H1 (cell line): ENCODE data around the gene AMPD3. TPM values are rescaled to one million over a fixed set of nuclear protein-coding genes. Genes with fewer than 3 reads are reported as not detected.

ENCODE experiments used
- CTCF ChIA-PET: fragments of 300-600 bp; sonication (Branson Sonifier 250); formaldehyde crosslinking; loops from one replicate; lab custom pipeline; 2021; ENCODE audit not compliant: partially characterized antibody; lab: Charles Lee
- POLR2A ChIA-PET: fragments of 300-600 bp; sonication (Branson Sonifier 250); formaldehyde crosslinking; loops from one replicate; lab custom pipeline; 2021; ENCODE audit warnings: inconsistent platforms; ENCODE audit not compliant: partially characterized antibody; lab: Charles Lee
- DNase-seq, 2 experiments: peaks; one replicate each; pipeline versions ENCODE4 v3.0.0 to v3.0.0-alpha.2; 2010 to 2022; ENCODE audit warnings: low spot score in 2 of 2, low read depth in 1 of 2, mixed read lengths in 1 of 2
- FAIRE-seq: peaks from 2 replicates; lab custom pipeline; 2011; peaks lifted over from hg19 to GRCh38; lab: Jason Lieb, UNC
- H2AFZ ChIP-seq: 2 replicates; pipeline ENCODE4 v1.8.1; 2012; ENCODE audit warnings: low read length, inconsistent platforms
- H2AK5ac ChIP-seq: 2 replicates; pipeline ENCODE4 v1.6.1; 2013; ENCODE audit warnings: low read depth, low read length
- H2BK120ac ChIP-seq: replicated peaks from 2 replicates; pipeline ENCODE3; 2013; ENCODE audit warnings: low read depth, low read length, inconsistent platforms
- H2BK12ac ChIP-seq: 2 replicates; pipeline ENCODE4 v1.6.1; 2013; ENCODE audit warnings: low read depth, low read length
- H2BK15ac ChIP-seq: 2 replicates; pipeline ENCODE4 v1.6.1; 2013; ENCODE audit warnings: low read length
- H2BK20ac ChIP-seq: 2 replicates; pipeline ENCODE4 v1.6.1; 2013; ENCODE audit warnings: low read length
- H2BK5ac ChIP-seq: 2 replicates; pipeline ENCODE4 v1.6.1; 2013; ENCODE audit warnings: low read depth, low read length
- H3K14ac ChIP-seq: 2 replicates; pipeline ENCODE4 v1.6.1; 2013; ENCODE audit warnings: inconsistent platforms; ENCODE audit not compliant: insufficient read length
- H3K18ac ChIP-seq: 2 replicates; pipeline ENCODE4 v1.6.1; 2013; ENCODE audit warnings: low read length; ENCODE audit errors: extremely low read depth
- H3K23ac ChIP-seq: 2 replicates; pipeline ENCODE4 v1.6.1; 2013; ENCODE audit warnings: inconsistent platforms; ENCODE audit not compliant: insufficient read length
- H3K23me2 ChIP-seq: 2 replicates; pipeline ENCODE4 v1.6.1; 2013; ENCODE audit warnings: low read depth, low read length
- H3K27ac ChIP-seq: 2 replicates; pipeline ENCODE4 v1.6.1; 2011; ENCODE audit warnings: low read depth, low read length, inconsistent platforms
- H3K27me3 ChIP-seq, 4 experiments: replicated peaks in 1 of 4; 1 replicate in 1 of 4; 2 replicates in 3 of 4; pipeline versions ENCODE4 v1.6.1 to v1.8.1; 2011 to 2013; ENCODE audit warnings: low read length in 3 of 4, mild to moderate bottlenecking in 3 of 4, inconsistent platforms in 2 of 4, mixed read lengths in 2 of 4, moderate library complexity in 1 of 4; ENCODE audit not compliant: control insufficient read depth in 3 of 4, insufficient read depth in 3 of 4; ENCODE audit errors: extremely low read depth in 1 of 4
- H3K36me3 ChIP-seq, 4 experiments: 2 replicates each; pipeline versions ENCODE4 v1.6.1 to v1.8.1; 2011 to 2013; ENCODE audit warnings: mild to moderate bottlenecking in 4 of 4, low read length in 3 of 4, moderate library complexity in 2 of 4, control low read depth in 1 of 4, inconsistent platforms in 1 of 4; ENCODE audit not compliant: insufficient read depth in 4 of 4, control insufficient read depth in 2 of 4
- H3K4ac ChIP-seq: replicated peaks from 2 replicates; pipeline ENCODE3; 2013; ENCODE audit warnings: low read length, low read depth, mixed read lengths, inconsistent platforms; ENCODE audit not compliant: insufficient read length
- H3K4me1 ChIP-seq, 4 experiments: replicated peaks in 1 of 4; 1 replicate in 1 of 4; 2 replicates in 3 of 4; pipeline versions ENCODE4 v1.6.1 to v1.8.1; 2011 to 2013; ENCODE audit warnings: low read length in 3 of 4, inconsistent platforms in 2 of 4, mixed read lengths in 1 of 4; ENCODE audit not compliant: insufficient read depth in 4 of 4, control insufficient read depth in 3 of 4
- H3K4me2 ChIP-seq, 2 experiments: 2 replicates each; pipeline versions ENCODE4 v1.6.1 to v1.8.1; 2011 to 2013; ENCODE audit warnings: low read depth in 2 of 2, low read length in 2 of 2, control low read depth in 1 of 2, inconsistent platforms in 1 of 2, mild to moderate bottlenecking in 1 of 2; ENCODE audit not compliant: insufficient read depth in 1 of 2
- H3K4me3 ChIP-seq, 4 experiments: fragments of 200-600, 300-600 bp in 1 of 4; sonication (generic), shearing (Covaris generic), sonication (Bioruptor Twin) in 1 of 4; 2 replicates each; pipeline versions ENCODE4 v1.5.1 to v1.8.1; 2011 to 2016; ENCODE audit warnings: low read length in 4 of 4, low read depth in 3 of 4, control low read depth in 2 of 4, inconsistent platforms in 2 of 4, mild to moderate bottlenecking in 2 of 4, mixed read lengths in 1 of 4, moderate library complexity in 1 of 4; ENCODE audit not compliant: insufficient read depth in 2 of 4; ENCODE audit errors: extremely low read depth in 1 of 4
- H3K56ac ChIP-seq: replicated peaks from 2 replicates; pipeline ENCODE3; 2013; ENCODE audit warnings: low read depth, mild to moderate bottlenecking, mixed read lengths, low read length, inconsistent platforms; ENCODE audit not compliant: insufficient read length
- H3K79me1 ChIP-seq: 2 replicates; pipeline ENCODE4 v1.6.1; 2013; ENCODE audit warnings: low read depth, low read length, control low read depth
- H3K79me2 ChIP-seq, 2 experiments: 2 replicates each; pipeline versions ENCODE4 v1.6.1 to v1.8.1; 2012 to 2013; ENCODE audit warnings: low read length in 2 of 2, mild to moderate bottlenecking in 2 of 2, inconsistent platforms in 1 of 2; ENCODE audit not compliant: insufficient read depth in 2 of 2, control insufficient read depth in 1 of 2
- H3K9ac ChIP-seq, 4 experiments: replicated peaks in 1 of 4; 1 replicate in 1 of 4; 2 replicates in 3 of 4; pipeline versions ENCODE4 v1.6.1 to v1.8.1; 2011 to 2013; ENCODE audit warnings: low read depth in 3 of 4, low read length in 3 of 4, control low read depth in 2 of 4, mild to moderate bottlenecking in 2 of 4, moderate library complexity in 2 of 4, inconsistent platforms in 1 of 4; ENCODE audit errors: extremely low read depth in 1 of 4
- H3K9me3 ChIP-seq, 2 experiments: 2 replicates each; pipeline versions ENCODE4 v1.6.1 to v1.8.1; 2012 to 2013; ENCODE audit warnings: mild to moderate bottlenecking in 2 of 2, moderate library complexity in 2 of 2, control low read depth in 1 of 2, inconsistent platforms in 1 of 2, low read depth in 1 of 2, low read length in 1 of 2, mixed read lengths in 1 of 2; ENCODE audit not compliant: insufficient read depth in 2 of 2
- H4K20me1 ChIP-seq, 2 experiments: replicated peaks in 1 of 2; 2 replicates each; pipeline versions ENCODE3 to v1.8.1; 2011 to 2013; ENCODE audit warnings: inconsistent platforms in 2 of 2, low read length in 2 of 2, mild to moderate bottlenecking in 1 of 2; ENCODE audit not compliant: insufficient read depth in 2 of 2, control insufficient read depth in 1 of 2
- H4K5ac ChIP-seq: 2 replicates; pipeline ENCODE4 v1.6.1; 2013; ENCODE audit warnings: low read length, low read depth, mixed read lengths, inconsistent platforms; ENCODE audit not compliant: insufficient read length
- H4K8ac ChIP-seq: 2 replicates; pipeline ENCODE4 v1.8.0; 2013; ENCODE audit warnings: mild to moderate bottlenecking, moderate library complexity, low read length, inconsistent platforms; ENCODE audit not compliant: insufficient read depth; ENCODE audit errors: extremely low read depth
- H4K91ac ChIP-seq: replicated peaks from 2 replicates; pipeline ENCODE3; 2013; ENCODE audit warnings: low read length, mixed read lengths, inconsistent platforms; ENCODE audit not compliant: insufficient read length
- ASH2L ChIP-seq: fragments of 200-600, 300-600 bp; sonication (generic); IDR thresholded peaks from one replicate; pipeline ENCODE4 v1.7.1; 2017; ENCODE audit warnings: low read length
- CEBPB ChIP-seq: IDR thresholded peaks from 2 replicates; pipeline ENCODE4 v1.6.1; 2012; ENCODE audit warnings: low read depth, low read length
- CHD1 ChIP-seq: IDR thresholded peaks from 2 replicates; pipeline ENCODE4 v1.6.1; 2012; ENCODE audit warnings: low read depth, low read length, improper control_type of control experiment
- EGR1 ChIP-seq: IDR thresholded peaks from 2 replicates; pipeline ENCODE4 v1.6.1; 2011; ENCODE audit warnings: low read depth, low read length, borderline replicate concordance
- FOSL1 ChIP-seq: IDR thresholded peaks from 2 replicates; pipeline ENCODE4 v1.6.1; 2011; ENCODE audit warnings: mild to moderate bottlenecking, low read depth, low read length, moderate library complexity; ENCODE audit not compliant: insufficient read depth
- GABPA ChIP-seq: IDR thresholded peaks from 2 replicates; pipeline ENCODE4 v1.6.1; 2011; ENCODE audit warnings: mild to moderate bottlenecking, low read length, moderate library complexity, borderline replicate concordance; ENCODE audit not compliant: insufficient read depth
- GTF2F1 ChIP-seq: IDR thresholded peaks from 2 replicates; pipeline ENCODE4 v1.6.1; 2012; ENCODE audit warnings: low read depth, low read length, improper control_type of control experiment, borderline replicate concordance
- KDM5A ChIP-seq: fragments of 200-600 bp; IDR thresholded peaks from 2 replicates; pipeline ENCODE4 v1.7.1; 2012; ENCODE audit warnings: mild to moderate bottlenecking, low read length, inconsistent platforms, mixed read lengths
- RBBP5 ChIP-seq: IDR thresholded peaks from 2 replicates; pipeline ENCODE4 v1.7.1; 2012; ENCODE audit warnings: low read depth, mild to moderate bottlenecking, inconsistent platforms, low read length, moderate library complexity, borderline replicate concordance
- SAP30 ChIP-seq: fragments of 300-600 bp; sonication (generic); IDR thresholded peaks from 2 replicates; pipeline ENCODE4 v1.7.1; 2012; ENCODE audit warnings: low read length, moderate library complexity, mild to moderate bottlenecking, inconsistent platforms; ENCODE audit not compliant: insufficient read depth, insufficient replicate concordance
- SIX5 ChIP-seq: IDR thresholded peaks from 2 replicates; pipeline ENCODE4 v1.6.1; 2011; ENCODE audit warnings: mild to moderate bottlenecking, low read depth, low read length
- SP2 ChIP-seq: IDR thresholded peaks from 2 replicates; pipeline ENCODE4 v1.6.1; 2012; ENCODE audit warnings: mild to moderate bottlenecking, low read length, inconsistent platforms
- SRF ChIP-seq: IDR thresholded peaks from 2 replicates; pipeline ENCODE4 v1.6.1; 2011; ENCODE audit warnings: mild to moderate bottlenecking, low read depth, low read length, moderate library complexity
- WGBS, 2 experiments: shearing (Covaris generic) in 1 of 2; methylation state at CpG; one replicate each; pipeline versions ENCODE4 v1.1.6 to v1.1.7; 2013 to 2015; ENCODE audit warnings: low lambda C conversion rate in 2 of 2, mixed read lengths in 2 of 2, inconsistent platforms in 1 of 2, low coverage in 1 of 2, missing lambda C conversion rate in 1 of 2; ENCODE audit not compliant: insufficient replicate concordance in 2 of 2, insufficient coverage in 1 of 2, insufficient read length in 1 of 2; ENCODE audit errors: extremely low coverage in 1 of 2, missing lambda C conversion rate in 1 of 2; 5-methylcytosine and 5-hydroxymethylcytosine counted together
- polyA plus RNA-seq, 7 experiments: library from polyadenylated mRNA; depleted of rRNA in 3 of 7; stranded (reverse) in 5 of 7; unstranded in 2 of 7; fragments of >200 nt in 5 of 7; fragments of 200-250 nt in 2 of 7; gene quantifications; 1 replicate in 5 of 7; 2 replicates in 1 of 7; 4 replicates in 1 of 7; pipeline versions ENCODE4 v1.2.1 to v1.2.3, GENCODE V29; 2011 to 2013; ENCODE audit warnings: missing spikeins in 2 of 7, mixed read lengths in 2 of 7
- total RNA-seq: library from RNA; stranded (reverse); fragmentation: NEBNext Ultra II Directional; extraction: Animal tissue kit (Norgen Biotek cat#: 25700); gene quantifications from 2 replicates; pipeline ENCODE4 v1.2.1, GENCODE V29; 2021

Gene AMPD3
- total and polyA plus RNA-seq, 2 of the 8 experiments (the other 6 are each of a cell fraction or from before 2014, with no cell fraction given) = 4.0 to 6.3 TPM

GRCh38 chr11:10540915-10541560 lies 86.0 kb downstream of the AMPD3 start, which contains the start of gene RNF141:
RNF141 (minus strand) TSS chr11:10541187; CDS start chr11:10534158, 7,029 bp downstream.
- Histone ChIP-seq H2BK20ac (no peak within 1 kb of the TSS), H3K4me1 (peaks cover 0 to 6% (median 0%) of the 10 kb centered on the region in 4 experiments; a peak in 2 of 7 replicates), H3K4ac (no peak within 1 kb of the TSS), H4K20me1 (no peaks in the 10 kb centered on the region), H3K23me2 (peaks cover 4% of the 10 kb centered on the region; the same call in 1 of the 2 replicates), H3K9ac (peak within 1 kb of the TSS; percentile 67 to 79 (median 72)), H3K27me3 (no peaks in the 10 kb centered on the region), H2BK120ac (no peak within 1 kb of the TSS), H3K23ac (no peak within 1 kb of the TSS), H3K4me3 (peak within 1 kb of the TSS; percentile 73 to 93 (median 87)), H3K79me1 (no peaks in the 10 kb centered on the region; the same call in 1 of the 2 replicates), H3K36me3 (no peaks in the 10 kb centered on the region), H2BK15ac (no peak within 1 kb of the TSS), H4K91ac (no peak within 1 kb of the TSS), H3K56ac (no peak within 1 kb of the TSS), H3K14ac (no peak within 1 kb of the TSS), H3K27ac (peak within 1 kb of the TSS; percentile 63), H3K18ac (peak within 1 kb of the TSS; percentile 62; the same call in 1 of the 2 replicates), H3K4me2 (peak within 1 kb of the TSS; percentile 85 to 94), H3K9me3 (no peaks in the 10 kb centered on the region), H2BK12ac (no peak within 1 kb of the TSS), H2BK5ac (peak within 1 kb of the TSS; percentile 61), H2AK5ac (no peak within 1 kb of the TSS), H4K5ac (peak within 1 kb of the TSS; percentile 81), H2AFZ (peak within 1 kb of the TSS; percentile 89), H4K8ac (peak within 1 kb of the TSS; percentile 98), H3K79me2 (no peaks in the 10 kb centered on the region)
- POLR2A ChIA-PET = interaction anchor here (0.8 to 1.6 kb wide), 15 partner anchors 9 to 977 kb away, joined by 3 to 7 read pairs (median 3); partner anchors contain the start of genes ADM and AMPD3
- FAIRE-seq = no peak
- CTCF ChIA-PET = interaction anchor here (0.6 to 3.2 kb wide), 48 partner anchors 9 to 782 kb away, joined by 3 to 26 read pairs (median 4); partner anchors contain the start of gene AMPD3
- WGBS, 2 experiments = 1% methylated on average over 42 of the region's 54 CpGs; no CpG with 5 or more reads in 1 of the 2 experiments
- peak; percentile 86 to 100 for DNase-seq
- peak; percentile 99 for TF ChIP-seq RBBP5
- TF ChIP-seq GABPA = no peak
- TF ChIP-seq GTF2F1 = no peak
- TF ChIP-seq SIX5 = no peak
- no peak for TF ChIP-seq CHD1
- TF ChIP-seq SP2 = no peak
- TF ChIP-seq EGR1 = no peak
- TF ChIP-seq FOSL1 = no peak
- no peak for TF ChIP-seq SAP30
- TF ChIP-seq KDM5A = peak; percentile 67
- TF ChIP-seq ASH2L = peak; percentile 57
- TF ChIP-seq SRF = peak; percentile 84
- TF ChIP-seq CEBPB = 0 out of 2 replicates have a peak, but pooled peaks have one; percentile 4
